Measurements from ENCODE around the gene SLC9A6. TPM values are rescaled to one million over a fixed set of nuclear protein-coding genes. Genes with fewer than 3 reads are reported as not detected.

The SLC9A6 gene
- polyA plus RNA-seq, 3 donors = 14.9 to 17.5 (median 15.7) TPM

GRCh38 chrX:136021160-136021559 lies 35.9 kb downstream of the SLC9A6 start:
- DNase-seq (ENCODE audit: extremely low read depth in 1 of 11, low read depth in 9 of 11, low spot score in 4 of 11) = no peak

DNA sequence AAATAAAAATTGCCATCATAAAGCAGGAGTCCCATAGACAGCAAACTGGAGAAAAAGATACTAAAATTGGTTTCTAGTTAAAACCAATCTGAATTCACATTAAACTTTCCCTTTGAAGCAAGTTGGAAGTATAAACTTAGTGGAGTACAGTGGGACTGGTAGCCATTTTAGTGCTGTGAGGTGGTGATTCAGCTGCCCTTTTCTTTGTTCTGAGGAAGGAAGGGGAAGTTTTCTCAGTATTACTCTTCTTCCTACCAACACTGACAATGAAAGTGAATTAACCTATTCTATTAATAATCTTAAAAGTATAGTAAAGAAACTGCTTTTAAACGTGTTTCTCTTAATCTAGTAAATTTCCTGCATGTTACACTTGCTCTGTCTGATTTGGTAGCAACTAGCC lies 36.7 kb downstream of the SLC9A6 start:
- DNase-seq (ENCODE audit: extremely low read depth in 1 of 11, low read depth in 9 of 11, low spot score in 4 of 11) = no peak

- no peak for DNase-seq (ENCODE audit: extremely low read depth in 1 of 11, low read depth in 9 of 11, low spot score in 4 of 11)
Observed at GRCh38 chrX:136025091-136025490, 39.9 kb downstream of the SLC9A6 start.

DNA sequence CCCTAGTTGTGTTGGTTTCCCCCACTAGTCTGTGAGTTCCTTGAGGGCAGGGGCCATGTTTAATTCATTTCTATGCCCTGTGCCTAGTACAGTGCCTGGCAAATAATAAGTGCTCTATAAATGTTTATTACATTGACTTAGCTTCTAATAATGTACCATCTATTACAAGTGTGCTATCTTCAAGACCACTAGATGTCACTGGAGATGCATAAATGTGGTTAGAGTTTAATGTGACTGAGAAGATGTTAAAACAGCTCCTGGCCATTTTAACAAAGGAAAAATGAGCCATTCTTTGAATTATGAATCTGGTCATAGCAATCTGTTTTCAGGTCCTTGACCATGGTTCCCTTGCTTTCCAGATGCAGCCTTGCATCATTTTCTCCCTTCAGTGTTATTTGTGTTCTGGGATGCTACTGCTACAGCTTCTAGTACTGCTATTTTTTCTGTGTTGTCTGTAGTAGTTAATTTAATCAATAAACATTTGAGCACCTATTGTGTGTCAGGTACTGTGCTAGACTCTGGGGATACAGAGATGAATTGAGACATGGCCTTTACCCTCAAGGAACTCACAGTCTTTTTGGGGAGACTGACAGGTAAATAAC lies 43.2 kb downstream of the SLC9A6 start:
- peak in 8 of 11 donors; percentile 16 to 62 (median 30) for DNase-seq (ENCODE audit: extremely low read depth in 1 of 11, low read depth in 9 of 11, low spot score in 4 of 11)

DNA sequence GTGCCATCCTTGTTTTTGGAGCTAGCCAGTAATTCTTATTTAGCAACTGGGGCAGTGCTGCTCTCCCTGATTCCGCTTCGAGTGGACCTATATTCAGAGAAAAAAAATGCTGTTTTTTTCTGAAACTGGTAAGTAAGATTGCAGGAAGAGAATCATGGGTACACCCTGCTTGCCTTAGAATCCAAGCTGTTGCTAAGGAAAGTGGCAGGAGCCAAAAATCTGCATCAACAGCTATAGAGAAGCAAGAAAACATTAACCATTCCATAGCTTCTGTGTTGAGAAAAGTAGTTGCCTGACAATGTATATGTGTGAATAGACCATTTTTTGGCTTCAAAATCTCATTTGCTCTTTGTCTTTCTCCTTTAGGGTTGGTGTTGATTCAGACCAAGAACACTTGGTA lies 44.5 kb downstream of the SLC9A6 start:
- no peak for DNase-seq (ENCODE audit: extremely low read depth in 1 of 11, low read depth in 9 of 11, low spot score in 4 of 11)

DNA sequence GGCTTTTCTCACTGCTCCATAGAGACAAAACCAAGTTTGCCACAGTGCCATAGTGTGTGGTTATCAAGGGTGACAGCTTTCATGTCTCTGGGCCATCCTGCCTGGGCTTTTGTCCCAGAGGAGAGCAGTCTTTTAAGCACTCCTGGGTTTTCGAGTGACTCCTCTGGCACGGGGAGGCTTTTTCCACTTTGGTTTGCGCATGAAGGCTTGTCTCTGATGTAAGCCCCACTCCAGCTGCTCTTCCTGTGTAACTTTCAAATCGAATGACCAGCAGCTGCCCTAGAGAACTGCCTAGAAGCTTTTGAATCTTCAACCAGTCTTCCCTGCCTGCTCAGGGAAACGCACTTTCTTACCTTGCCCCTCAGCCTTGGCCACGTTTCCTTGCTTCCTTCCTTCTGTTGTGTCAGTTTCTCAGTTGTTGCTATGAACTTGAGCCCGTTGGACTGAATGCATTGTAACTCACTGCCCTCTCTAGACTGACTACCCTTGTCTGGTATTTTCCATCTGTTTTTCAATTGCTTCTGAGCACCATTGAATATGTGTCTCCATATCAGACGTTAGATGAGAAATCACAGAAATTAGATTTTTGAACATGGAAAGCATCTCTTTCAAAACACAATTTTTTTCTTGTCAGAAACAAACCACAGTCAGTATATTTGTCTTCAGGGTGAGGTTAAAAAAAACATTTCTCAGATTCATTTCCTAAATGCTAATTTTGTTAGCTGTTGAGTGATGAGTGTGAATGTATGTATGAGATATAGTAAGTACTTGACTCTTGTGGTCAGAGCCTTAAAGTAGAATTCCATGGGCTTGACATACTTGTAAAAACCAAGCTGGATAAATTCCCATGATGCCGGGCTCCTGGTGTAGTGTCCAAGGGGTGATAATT lies 45.3 kb downstream of the SLC9A6 start:
- DNase-seq (ENCODE audit: extremely low read depth in 1 of 11, low read depth in 9 of 11, low spot score in 4 of 11) = no peak

DNA sequence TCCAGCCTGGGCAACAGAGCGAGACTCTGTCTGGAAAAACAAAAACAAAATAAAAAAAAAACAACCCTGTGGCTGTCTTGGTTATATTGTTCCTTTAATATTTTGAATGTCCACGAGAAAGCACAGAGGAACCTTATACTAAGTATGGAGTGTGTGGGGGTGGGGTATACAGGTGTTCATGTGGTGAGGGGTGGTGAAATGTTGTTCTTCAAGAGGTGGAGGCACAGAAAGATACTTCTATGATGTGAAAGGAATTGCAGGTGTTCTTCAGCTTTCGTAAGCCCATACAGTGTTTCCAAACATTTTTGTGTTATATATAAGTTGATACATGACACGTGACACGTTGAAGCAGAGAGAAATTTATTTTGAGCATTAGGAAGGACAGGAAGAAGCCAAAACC lies 46.4 kb downstream of the SLC9A6 start:
- no peak for DNase-seq (ENCODE audit: extremely low read depth in 1 of 11, low read depth in 9 of 11, low spot score in 4 of 11)

DNA sequence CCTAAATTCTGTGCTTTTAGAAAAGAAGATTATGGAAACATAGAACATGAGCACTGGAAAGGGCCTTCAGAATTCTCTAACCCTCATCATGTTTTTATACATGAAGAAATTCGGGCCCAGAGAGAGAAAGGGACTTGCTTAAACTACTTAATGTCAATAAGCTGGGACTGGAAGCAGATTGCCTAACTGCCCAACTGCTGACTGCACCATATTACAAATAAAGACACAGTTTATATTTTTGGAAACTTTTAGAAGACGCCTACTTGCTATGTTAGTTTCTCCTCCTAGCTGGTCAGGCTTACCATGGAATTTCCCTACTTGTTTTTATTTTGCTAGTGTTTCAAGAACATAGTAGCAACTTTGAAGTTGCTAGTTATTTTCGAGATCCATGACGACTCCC lies 47.1 kb downstream of the SLC9A6 start:
- DNase-seq (ENCODE audit: extremely low read depth in 1 of 11, low read depth in 9 of 11, low spot score in 4 of 11) = no peak

GRCh38 chrX:136034668-136035067 lies 49.4 kb downstream of the SLC9A6 start:
- DNase-seq (ENCODE audit: extremely low read depth in 1 of 11, low read depth in 9 of 11, low spot score in 4 of 11) = no peak

GRCh38 chrX:136035663-136036062 lies 50.4 kb downstream of the SLC9A6 start:
- DNase-seq (ENCODE audit: extremely low read depth in 1 of 11, low read depth in 9 of 11, low spot score in 4 of 11) = no peak

DNA sequence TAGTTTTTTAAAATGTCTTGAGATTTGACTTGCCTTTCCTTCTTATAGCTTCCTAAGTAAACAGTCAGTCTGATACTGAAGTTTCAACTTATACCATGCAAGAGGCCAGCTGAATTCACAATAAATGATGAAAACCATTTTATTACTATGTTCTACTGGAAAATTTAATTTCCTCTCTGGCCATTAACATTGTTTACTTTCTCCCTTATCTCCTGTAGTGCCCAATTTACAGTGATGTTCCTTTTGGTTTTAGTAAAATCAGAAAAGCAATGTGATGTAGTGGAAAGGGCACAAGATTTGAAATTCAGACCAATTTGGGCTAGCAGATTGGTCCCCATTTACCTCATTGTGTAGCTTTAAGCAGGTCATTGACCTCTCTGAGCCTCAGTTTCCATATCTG lies 54.2 kb downstream of the SLC9A6 start:
- no peak for DNase-seq (ENCODE audit: extremely low read depth in 1 of 11, low read depth in 9 of 11, low spot score in 4 of 11)

DNA sequence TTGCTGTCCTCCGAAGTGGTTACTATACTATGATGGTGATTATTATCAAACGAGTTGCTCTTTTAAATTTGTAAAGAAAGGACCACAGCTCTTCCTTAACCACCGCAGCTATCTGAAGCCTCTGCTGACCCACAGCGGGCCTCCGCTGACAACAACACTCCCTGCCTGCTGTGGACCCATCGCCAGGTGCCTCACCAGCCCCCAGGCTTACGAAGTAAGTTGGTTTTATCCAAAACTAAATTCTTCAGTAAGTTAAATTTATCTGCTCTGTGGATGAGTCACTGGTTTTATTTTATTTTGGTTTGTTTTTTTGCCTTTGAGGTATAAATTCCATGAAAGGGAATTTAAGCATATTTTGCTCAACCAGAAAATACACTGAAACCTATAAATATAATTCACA lies 54.7 kb downstream of the SLC9A6 start:
- DNase-seq (ENCODE audit: extremely low read depth in 1 of 11, low read depth in 9 of 11, low spot score in 4 of 11) = no peak

GRCh38 chrX:136041254-136041812 lies 56.1 kb downstream of the SLC9A6 start:
- no peak for DNase-seq (ENCODE audit: extremely low read depth in 1 of 11, low read depth in 9 of 11, low spot score in 4 of 11)

- no peak for DNase-seq (ENCODE audit: extremely low read depth in 1 of 11, low read depth in 9 of 11, low spot score in 4 of 11)
Observed at GRCh38 chrX:136045008-136045407, 59.8 kb downstream of the SLC9A6 start.

- no peak for DNase-seq (ENCODE audit: extremely low read depth in 1 of 11, low read depth in 9 of 11, low spot score in 4 of 11)
Observed at GRCh38 chrX:136046295-136047015, 61.2 kb downstream of the SLC9A6 start.

GRCh38 chrX:136047016-136047642 lies 61.9 kb downstream of the SLC9A6 start:
- DNase-seq (ENCODE audit: extremely low read depth in 1 of 11, low read depth in 9 of 11, low spot score in 4 of 11) = no peak

GRCh38 chrX:136047969-136048368 lies 62.7 kb downstream of the SLC9A6 start:
- no peak for DNase-seq (ENCODE audit: extremely low read depth in 1 of 11, low read depth in 9 of 11, low spot score in 4 of 11)

- DNase-seq (ENCODE audit: extremely low read depth in 1 of 11, low read depth in 9 of 11, low spot score in 4 of 11) = no peak
Observed at GRCh38 chrX:136048446-136048845, 63.2 kb downstream of the SLC9A6 start.

DNA sequence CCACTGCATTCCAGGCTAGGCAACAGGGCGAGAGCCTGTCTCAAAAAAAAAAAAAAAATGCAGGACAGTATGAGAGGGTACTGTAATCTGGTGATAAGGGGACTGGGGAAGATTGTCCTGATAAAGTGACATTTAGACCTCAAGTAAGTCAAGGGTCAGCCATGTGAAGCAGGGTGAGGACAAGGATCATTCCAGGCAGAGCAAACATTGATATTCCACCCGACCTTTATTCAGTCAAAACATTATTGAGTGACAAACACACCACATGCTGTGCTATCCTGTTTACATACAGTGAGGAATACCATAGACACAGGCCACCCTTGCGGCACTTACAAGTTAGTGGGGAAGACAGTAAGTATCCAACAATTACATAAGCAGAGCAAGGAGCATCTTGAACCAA lies 64.4 kb downstream of the SLC9A6 start:
- no peak for DNase-seq (ENCODE audit: extremely low read depth in 1 of 11, low read depth in 9 of 11, low spot score in 4 of 11)
